A673 (cell line): Measurements from ENCODE around the gene TAF11L14. TPM values are rescaled to one million over a fixed set of nuclear protein-coding genes. Genes with fewer than 3 reads are reported as not detected.
"Not testable (repeated sequence)": the region's sequence is repeated elsewhere in the genome, so short reads cannot be mapped to it uniquely, and the experiment has no call there.

Source experiments
- BruUV-seq: library from RNA; stranded (reverse); fragments of 400-500 nt; replicated peaks from 2 replicates; lab custom pipeline; 2021; lab: Mats Ljungman, UMichigan
- CTCF ChIA-PET: fragments of 300-600 bp; sonication (Branson Sonifier 250); formaldehyde crosslinking; loops from one replicate; lab custom pipeline; 2022; ENCODE audit warnings: antibody characterized with exemption; lab: Charles Lee
- POLR2A ChIA-PET: fragments of 300-600 bp; sonication (Branson Sonifier 250); formaldehyde crosslinking; loops from one replicate; lab custom pipeline; 2022; ENCODE audit warnings: antibody characterized with exemption; ENCODE audit not compliant: low non-redundant PET; lab: Charles Lee
- DNase-seq: peaks from one replicate; pipeline ENCODE4 v3.0.0-alpha.2; 2015; ENCODE audit warnings: low spot score
- H3K27ac ChIP-seq: fragments of 200-600 bp; sonication (generic); 2 replicates; pipeline ENCODE4 v1.5.1; 2016; ENCODE audit warnings: mixed run types, low read depth, mild to moderate bottlenecking, mixed read lengths, antibody characterized with exemption, low read length; ENCODE audit not compliant: poor library complexity, severe bottlenecking
- H3K27me3 ChIP-seq: fragments of 200-600 bp; sonication (generic); replicated peaks from 2 replicates; pipeline ENCODE4 v1.6.1; 2017; ENCODE audit warnings: mixed run types, low read depth, mild to moderate bottlenecking, mixed read lengths, antibody characterized with exemption, low read length; ENCODE audit not compliant: insufficient read depth, poor library complexity
- H3K36me3 ChIP-seq: fragments of 200-600 bp; sonication (generic); 2 replicates; pipeline ENCODE4 v1.6.1; 2016; ENCODE audit warnings: mixed run types, mild to moderate bottlenecking, mixed read lengths, antibody characterized with exemption, low read length; ENCODE audit not compliant: insufficient read depth, poor library complexity, severe bottlenecking
- H3K4me1 ChIP-seq: fragments of 200-600 bp; sonication (generic); 2 replicates; pipeline ENCODE4 v1.6.1; 2017; ENCODE audit warnings: mixed run types, mild to moderate bottlenecking, mixed read lengths, antibody characterized with exemption, low read length; ENCODE audit not compliant: insufficient read depth, poor library complexity, severe bottlenecking
- H3K4me3 ChIP-seq: fragments of 200-600 bp; sonication (generic); 2 replicates; pipeline ENCODE4 v1.5.1; 2016; ENCODE audit warnings: low read depth, mixed run types, mild to moderate bottlenecking, mixed read lengths, low read length; ENCODE audit not compliant: poor library complexity, severe bottlenecking
- H3K9me3 ChIP-seq: fragments of 200-600 bp; sonication (generic); 2 replicates; pipeline ENCODE4 v1.6.1; 2016; ENCODE audit warnings: mixed run types, low read depth, mild to moderate bottlenecking, mixed read lengths, antibody characterized with exemption, low read length; ENCODE audit not compliant: poor library complexity, severe bottlenecking
- CTCF ChIP-seq: fragments of 300-800, 200-600 bp; sonication (generic); conservative IDR thresholded peaks from 2 replicates; pipeline ENCODE4 v1.5.1; 2017; ENCODE audit warnings: low read depth, mild to moderate bottlenecking, antibody characterized with exemption, low read length, moderate library complexity, mixed read lengths
- EZH2 ChIP-seq: fragments of 200-600 bp; sonication (generic); IDR thresholded peaks from 2 replicates; pipeline ENCODE4 v1.6.1; 2017; ENCODE audit warnings: borderline replicate concordance, low read depth, mild to moderate bottlenecking, mixed read lengths, antibody characterized with exemption, low read length; ENCODE audit not compliant: poor library complexity, severe bottlenecking
- intact Hi-C: fragments of 100-400 bp; cut with micrococcal nuclease; formaldehyde crosslinking; loops from one replicate; pipeline ENCODE4 v1.10.0; 2022; ENCODE audit not compliant: unreplicated experiment
- total RNA-seq: library from RNA; stranded (reverse); gene quantifications from 2 replicates; pipeline ENCODE4 v1.2.3, GENCODE V29; 2021

The TAF11L14 gene
- total RNA-seq, 1 experiment from 2014 or later = not detected

- H3K4me1 ChIP-seq = no peaks in the 10 kb centered on the region
- ChIA-PET CTCF (no interaction called here), POLR2A (no interaction called here)
- TF ChIP-seq CTCF = no peak
- TF ChIP-seq EZH2 = no peak
- H3K9me3 ChIP-seq = no peaks in the 10 kb centered on the region
- no peaks in the 10 kb centered on the region for H3K27me3 ChIP-seq
- DNase-seq = no peak
- no peak overlapping the region for H3K4me3 ChIP-seq
- no TSS peak for BruUV-seq
- H3K36me3 ChIP-seq = no peaks in the 10 kb centered on the region
- intact Hi-C loops = no loop called here
- H3K27ac ChIP-seq = no peak overlapping the region
Measured at GRCh38 chr5:17619354-17619753, 14.9 kb upstream of the TAF11L14 start.

- TF ChIP-seq CTCF = peak; percentile 36; the same call in 1 of the 2 replicates
- TF ChIP-seq EZH2 = no peak
- Histone ChIP-seq H3K27ac (no peak overlapping the region), H3K4me3 (no peak overlapping the region), H3K4me1 (no peaks in the 10 kb centered on the region), H3K9me3 (no peaks in the 10 kb centered on the region), H3K27me3 (no peaks in the 10 kb centered on the region), H3K36me3 (no peaks in the 10 kb centered on the region)
- intact Hi-C loops = no loop called here
- DNase-seq = no peak
- CTCF ChIA-PET = no interaction called here
- no TSS peak for BruUV-seq
- POLR2A ChIA-PET = no interaction called here
Measured at GRCh38 chr5:17620627-17621026, 13.6 kb upstream of the TAF11L14 start.

- POLR2A ChIA-PET = no interaction called here
- Histone ChIP-seq H3K27ac (no peak overlapping the region), H3K36me3 (no peaks in the 10 kb centered on the region), H3K9me3 (no peaks in the 10 kb centered on the region), H3K4me3 (no peak overlapping the region), H3K4me1 (no peaks in the 10 kb centered on the region), H3K27me3 (no peaks in the 10 kb centered on the region)
- intact Hi-C loops = no loop called here
- CTCF ChIA-PET = no interaction called here
- DNase-seq = no peak
- no TSS peak for BruUV-seq
- TF ChIP-seq EZH2 = no peak
- no peak for TF ChIP-seq CTCF
Measured at GRCh38 chr5:17625686-17626085, 8.6 kb upstream of the TAF11L14 start.

GRCh38 chr5:17631788-17632187 lies 2.5 kb upstream of the TAF11L14 start, which contains the start of gene TAF11L13:
TSS of gene TAF11L13 (plus strand) at chr5:17632088.
- CTCF ChIA-PET, intact Hi-C loops, H3K27me3 ChIP-seq, H3K36me3 ChIP-seq, H3K4me3 ChIP-seq, H3K9me3 ChIP-seq, H3K27ac ChIP-seq, DNase-seq, POLR2A ChIA-PET, BruUV-seq, H3K4me1 ChIP-seq: not testable (repeated sequence)

GRCh38 chr5:17649232-17649631 lies 15.0 kb downstream of the TAF11L14 start:
- DNase-seq, BruUV-seq, H3K27ac ChIP-seq, intact Hi-C loops, POLR2A ChIA-PET, H3K36me3 ChIP-seq, H3K4me3 ChIP-seq, H3K4me1 ChIP-seq, H3K27me3 ChIP-seq, H3K9me3 ChIP-seq, CTCF ChIA-PET: not testable (repeated sequence)
